Medulla oblongata (tissue), 1 donor: Measurements from ENCODE around the gene EXOC2.

Experiments
- DNase-seq: peaks from one replicate; pipeline ENCODE4 v3.0.0-alpha.2; 2015; ENCODE audit errors: extremely low spot score

Gene EXOC2

DNA sequence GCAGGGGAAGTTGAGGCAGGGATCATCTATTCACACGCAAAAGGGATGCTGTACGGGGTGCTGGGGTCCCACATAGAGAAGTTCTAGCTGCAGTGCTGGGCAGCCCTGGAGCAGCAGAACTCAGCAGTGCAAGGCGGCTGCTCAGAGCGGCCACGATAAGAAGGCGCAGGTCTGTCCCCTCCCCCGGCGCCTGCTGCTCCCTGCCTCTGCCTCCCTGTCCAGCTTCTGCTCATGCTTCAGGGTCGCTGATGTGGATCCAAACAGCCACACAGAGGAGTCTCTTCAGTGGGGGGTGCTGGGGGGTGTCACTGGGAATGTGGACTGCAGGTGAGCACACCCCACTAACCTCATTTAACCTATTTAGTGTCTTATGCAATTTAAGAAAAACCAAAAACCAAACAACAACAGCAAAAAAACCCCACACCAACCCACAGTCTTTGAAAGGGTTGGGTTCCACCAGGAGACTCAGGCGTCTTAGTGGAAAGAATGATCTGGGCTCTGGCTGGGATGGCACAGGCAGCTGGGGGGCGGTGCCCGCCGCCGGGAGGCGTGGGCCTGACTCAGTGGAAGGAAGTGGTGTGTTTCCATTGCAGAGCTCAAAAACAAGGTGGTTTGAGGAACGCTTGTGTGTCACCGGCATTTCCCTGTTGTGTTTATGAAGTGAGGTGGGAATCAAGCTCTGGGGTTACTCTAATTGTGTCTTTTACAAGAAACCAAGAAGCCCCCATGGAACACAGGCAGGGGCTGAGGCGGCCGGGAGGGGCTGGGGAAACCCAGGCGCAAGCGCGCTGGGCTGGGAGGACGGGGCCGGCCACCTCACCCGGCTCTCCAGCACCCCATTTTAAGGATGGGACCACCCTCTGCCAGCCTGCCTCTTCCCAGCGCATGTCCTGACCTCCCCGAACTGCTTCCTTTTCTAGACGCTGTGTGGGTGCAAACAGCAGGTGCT lies 246.2 kb downstream of the EXOC2 start:
- no peak for DNase-seq

DNA sequence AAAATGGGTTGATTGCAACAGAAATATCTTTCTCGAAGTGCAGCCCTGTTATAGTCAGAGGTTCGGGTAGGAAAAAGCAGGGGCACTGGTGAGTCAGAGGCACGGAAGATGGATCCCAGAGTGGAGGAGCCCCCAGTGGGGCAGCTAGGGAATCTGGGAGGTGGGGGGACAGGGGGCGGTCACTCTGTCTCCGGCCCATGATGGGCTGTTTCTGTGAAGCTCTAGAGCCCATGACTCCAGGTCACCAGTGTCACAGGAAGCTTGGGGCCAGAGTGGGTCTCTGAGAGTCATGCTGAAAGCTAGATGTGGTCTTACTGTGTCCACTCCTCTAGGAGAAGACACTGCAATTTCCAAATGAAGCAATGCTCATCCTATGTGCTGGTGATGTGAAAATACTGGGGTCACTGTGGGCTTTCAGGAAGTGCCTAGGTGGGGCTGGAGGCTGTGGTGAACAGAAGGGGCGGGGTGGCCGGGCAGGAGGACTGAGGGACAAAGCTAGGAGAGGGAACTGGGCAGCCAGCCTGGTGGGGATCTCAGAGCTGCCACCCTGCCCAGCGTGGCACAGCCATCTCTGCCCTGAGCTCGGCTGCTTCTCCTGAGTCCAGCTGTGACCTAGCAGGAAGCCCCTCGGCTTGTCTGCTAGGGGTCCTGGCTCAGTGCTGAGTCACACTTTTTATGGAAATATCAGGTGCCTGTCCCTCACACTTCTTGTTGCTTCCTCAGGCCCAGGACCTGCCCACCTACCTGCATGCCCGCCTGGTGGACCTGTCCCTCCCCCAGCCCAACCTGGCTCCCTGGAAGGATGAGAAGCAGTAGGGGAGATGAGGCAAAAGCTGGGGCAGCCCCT lies 247.1 kb downstream of the EXOC2 start:
- DNase-seq, result no peak

DNA sequence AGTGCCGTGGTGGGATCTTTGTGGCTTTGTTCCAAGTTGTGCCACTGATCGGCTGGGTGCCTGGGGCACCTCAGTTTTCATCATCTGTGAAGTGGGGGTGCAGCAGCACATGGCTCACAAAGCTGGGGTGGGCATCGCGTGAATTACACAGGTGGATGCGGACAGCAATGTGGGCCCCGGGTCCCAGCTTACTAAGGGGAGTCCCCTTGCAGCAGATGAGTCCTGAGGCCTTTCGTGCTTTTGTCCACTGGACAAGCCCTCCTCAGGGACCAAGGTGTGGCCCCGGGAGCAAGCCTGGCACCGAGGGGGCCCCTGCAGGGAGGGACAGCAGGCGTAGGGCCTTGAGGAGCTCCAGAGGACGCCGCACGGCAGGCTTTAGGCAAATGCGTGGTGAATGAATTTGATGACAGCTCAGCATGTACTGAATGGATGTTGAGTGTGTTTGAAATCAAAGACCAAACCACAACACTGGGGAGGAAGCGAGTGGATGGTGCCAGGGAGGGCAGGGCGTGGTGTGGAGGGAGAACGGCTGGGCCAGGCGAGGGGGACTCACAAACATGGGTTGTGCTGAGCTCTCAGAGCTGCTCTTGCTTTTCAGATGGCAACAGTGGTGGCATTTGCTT lies 248.2 kb downstream of the EXOC2 start:
- no peak for DNase-seq

DNA sequence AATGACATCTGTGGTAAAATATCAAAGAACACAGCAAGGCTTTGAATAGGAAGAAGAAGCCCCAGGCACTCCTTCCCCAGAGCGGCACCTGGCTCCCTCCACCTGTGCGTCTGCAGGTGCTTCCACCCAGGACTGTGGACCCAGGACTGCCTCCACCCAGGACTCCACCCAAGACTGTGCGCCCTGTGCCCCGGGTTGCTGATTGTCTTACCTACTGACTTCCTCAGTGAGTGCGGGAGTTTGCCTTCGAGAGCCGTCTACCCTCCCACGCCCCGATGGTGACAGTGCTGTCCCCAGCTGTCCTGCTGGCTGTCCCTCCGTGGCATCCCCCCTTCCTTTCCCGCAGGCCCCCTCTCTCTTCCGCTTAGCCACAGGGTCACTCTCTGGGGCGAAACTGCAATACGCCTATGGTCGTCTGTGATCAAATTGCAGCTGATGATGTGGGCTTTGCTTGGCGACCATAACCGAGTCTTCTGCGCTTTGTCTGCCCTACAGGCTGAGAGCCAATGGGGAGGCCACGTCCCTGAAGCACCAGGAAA lies 249.2 kb downstream of the EXOC2 start:
- no peak for DNase-seq

DNA sequence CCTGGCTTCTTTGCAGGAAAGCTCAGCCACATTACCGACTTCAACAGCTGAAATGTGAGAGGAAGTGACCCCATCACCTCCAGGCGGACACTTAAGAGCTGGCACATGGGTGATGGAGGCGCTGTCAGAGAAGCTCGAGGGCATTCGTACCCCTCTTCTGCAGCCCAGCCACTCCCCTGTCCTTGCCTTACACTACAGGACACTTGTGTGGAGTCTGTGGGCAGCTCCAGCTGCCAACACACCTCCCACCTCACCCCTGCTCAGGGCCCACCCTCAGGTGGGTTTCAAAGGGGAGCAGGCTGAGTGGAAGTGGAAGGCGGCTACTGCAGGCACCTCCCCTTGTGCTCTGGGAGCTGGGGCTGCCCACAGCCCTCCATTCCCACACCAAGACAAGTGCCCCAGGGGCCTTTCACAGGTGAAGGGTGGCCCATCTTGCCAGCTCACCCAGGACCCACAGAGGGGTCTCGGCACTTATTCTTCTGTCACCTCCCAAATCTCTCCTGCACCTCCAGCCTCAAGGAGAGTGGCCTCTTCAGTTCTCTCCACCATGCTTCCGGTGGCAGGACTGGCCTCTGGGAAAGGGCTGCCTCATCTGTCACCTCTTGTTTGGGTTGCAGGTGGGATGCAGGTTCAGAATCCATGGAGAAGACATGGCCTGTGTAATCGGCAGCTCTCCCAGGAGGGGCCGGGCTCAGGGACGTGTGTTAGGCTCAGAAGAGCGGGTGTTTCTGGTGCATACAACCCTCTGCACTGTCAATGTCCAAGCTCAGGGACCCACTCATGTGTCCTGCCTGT lies 251.6 kb downstream of the EXOC2 start:
- DNase-seq, result no peak

DNA sequence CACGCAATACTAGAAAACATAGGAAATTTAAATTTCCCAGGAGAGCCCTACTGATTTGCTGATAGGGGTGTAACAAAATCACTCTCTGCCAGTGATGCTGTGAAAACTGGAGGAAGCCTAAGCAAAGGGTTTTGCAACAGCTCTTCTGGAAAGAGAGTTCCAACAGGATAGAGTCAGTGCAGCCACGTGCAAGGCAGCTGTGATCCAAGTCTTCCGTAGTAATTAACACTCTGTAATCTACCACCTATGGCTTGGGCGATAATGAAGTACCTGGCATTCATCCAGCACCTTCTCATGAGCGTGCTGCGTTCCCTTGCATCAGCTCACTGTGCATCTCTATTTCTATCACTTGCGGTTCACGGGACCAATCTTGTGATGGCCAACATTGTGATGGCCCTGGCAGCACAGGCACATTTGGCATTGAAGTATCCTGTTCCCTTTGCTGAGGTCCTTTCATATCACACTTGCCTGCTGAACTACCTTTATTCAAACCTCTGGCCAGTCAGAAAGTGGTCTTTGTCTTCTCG lies 253.2 kb downstream of the EXOC2 start:
- DNase-seq, result no peak

DNA sequence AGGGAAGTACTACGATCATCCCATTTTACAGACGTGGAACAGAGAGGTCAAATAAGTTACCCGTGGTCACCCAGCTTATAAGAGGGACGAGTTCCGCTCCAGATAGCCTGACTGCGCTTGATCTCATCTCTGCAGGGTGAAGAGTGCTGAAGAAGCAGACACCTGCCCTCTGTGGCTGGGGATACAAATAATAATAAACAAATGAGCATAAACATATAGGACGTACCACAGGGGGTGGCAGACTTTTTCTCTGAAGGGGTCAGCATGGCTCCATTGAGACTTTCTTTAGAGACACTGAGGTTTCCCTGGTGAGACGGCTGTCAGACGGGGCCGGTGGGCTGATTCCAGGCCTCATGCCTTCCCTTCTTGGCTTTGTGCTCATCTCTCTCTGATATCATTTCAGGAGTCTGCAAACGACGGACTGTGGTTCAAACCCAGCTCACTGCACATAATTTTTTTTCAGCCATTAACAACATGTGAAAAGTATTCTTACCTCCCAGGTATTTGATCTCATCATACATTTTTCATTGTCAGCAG lies 254.2 kb downstream of the EXOC2 start:
- DNase-seq, result no peak

DNA sequence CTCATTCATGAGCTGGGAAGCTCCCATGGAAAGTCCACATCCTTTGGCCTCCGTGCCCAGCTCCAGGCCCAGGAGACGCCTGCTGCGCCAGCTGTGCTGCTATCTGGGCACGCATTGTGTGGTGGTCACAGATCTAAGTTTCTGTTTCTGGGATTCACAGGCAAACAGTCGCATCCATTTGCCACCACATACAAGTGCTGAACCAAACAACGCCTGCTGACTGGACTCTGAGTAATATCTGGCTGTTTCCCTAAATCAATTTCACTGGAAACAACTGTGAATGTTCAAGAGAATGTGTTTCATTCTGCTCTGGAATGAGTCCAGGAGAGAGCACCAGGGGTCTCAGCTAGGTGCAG lies 255.9 kb downstream of the EXOC2 start:
- no peak for DNase-seq

DNA sequence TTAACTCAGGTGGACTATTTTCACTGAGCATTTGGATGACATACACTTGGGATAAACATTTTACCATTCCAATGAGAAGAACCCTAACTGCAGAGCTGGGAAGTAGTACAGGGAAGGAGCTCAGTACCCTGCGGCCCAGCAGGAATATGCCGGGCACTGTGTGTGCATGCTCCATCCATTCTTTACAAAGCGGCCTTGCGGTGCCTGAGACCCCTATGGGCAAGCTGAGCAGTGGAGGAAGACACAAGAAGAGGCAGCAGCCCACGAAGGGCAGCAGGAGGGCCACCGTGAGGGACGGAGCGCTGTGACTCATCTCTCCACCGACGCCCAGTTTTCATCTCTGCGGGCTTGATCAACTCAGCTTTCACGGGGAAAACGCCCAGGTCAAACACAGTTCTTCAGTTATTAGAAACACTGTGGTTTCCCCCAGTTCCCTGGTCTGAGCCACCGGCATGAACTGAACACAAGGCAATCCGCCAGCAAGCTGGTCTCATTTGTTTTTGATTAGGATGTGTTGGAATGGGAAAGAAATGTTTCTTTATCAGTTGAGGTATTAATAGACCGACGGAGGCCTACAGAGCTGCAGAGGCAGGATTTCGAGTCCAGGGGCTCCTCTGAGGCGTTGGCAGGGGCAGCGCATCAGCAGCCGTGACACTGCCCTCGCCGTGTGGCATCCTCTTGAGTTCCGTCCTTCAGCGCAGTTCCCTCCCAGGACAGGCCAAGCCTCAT lies 256.5 kb downstream of the EXOC2 start:
- DNase-seq, result no peak

DNA sequence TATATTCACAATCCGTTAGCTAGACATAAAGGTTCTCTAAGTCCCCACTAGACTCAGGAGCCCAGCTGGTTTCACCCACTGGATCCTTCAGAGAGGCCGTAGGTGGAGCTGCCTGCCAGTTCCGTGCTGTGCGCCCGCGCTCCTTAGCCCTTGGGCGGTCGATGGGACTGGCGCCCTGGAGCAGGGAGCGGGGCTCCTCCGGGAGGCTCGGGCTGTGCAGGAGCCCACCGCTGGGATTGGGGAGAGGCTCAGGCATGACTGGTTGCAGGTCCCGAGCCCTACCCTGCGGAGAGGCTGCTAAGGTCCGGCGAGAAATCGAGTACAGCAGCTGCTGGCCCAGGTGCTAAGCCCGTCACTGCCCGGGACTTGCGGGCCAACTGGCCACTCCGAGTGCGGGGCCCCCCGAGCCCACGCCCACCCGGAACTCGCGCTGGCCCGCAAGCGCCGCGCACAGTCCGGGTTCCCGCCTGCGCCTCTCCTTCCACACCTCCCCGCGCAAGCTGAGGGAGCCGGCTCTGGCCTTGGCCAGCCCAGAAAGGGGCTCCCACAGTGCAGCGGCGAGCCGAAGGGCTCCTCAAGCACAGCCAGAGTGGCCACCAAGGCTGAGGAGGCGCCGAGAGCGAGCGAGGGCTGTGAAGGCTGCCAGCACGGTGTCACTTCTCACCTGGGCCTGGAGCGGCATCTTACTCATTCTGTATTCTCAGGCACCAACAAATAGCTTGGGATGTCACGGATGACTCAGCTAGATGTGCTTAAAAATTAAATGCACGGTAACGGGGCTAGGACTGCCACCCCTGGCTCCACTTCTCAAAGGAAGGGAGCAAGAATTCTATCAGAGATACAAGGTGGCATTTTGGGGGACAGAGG lies 257.3 kb downstream of the EXOC2 start:
- DNase-seq, result no peak
